Fibroblast of villous mesenchyme (primary cell): ENCODE results near the gene TBC1D16. TPM values are rescaled to one million over a fixed set of nuclear protein-coding genes. Genes with fewer than 3 reads are reported as not detected.
A peak's percentile ranks its signal among the peaks of the same experiment; 100 is the strongest.
"Not testable (repeated sequence)": the region's sequence is repeated elsewhere in the genome, so short reads cannot be mapped to it uniquely, and the experiment has no call there.

Source experiments
- DNase-seq: peaks from one replicate; pipeline ENCODE4 v3.0.0-alpha.2; 2010; ENCODE audit warnings: low read depth
- H3K4me3 ChIP-seq: 2 replicates; pipeline ENCODE4 v1.5.1; 2011; ENCODE audit warnings: low read depth, mild to moderate bottlenecking, low read length
- CTCF ChIP-seq: IDR thresholded peaks from 2 replicates; pipeline ENCODE4 v1.5.1; 2012; ENCODE audit warnings: low read depth, mild to moderate bottlenecking, low read length; ENCODE audit not compliant: insufficient read depth
- total RNA-seq: library from RNA; depleted of rRNA; stranded (reverse); fragments of >200 nt; gene quantifications from 2 replicates; pipeline ENCODE4 v1.2.3, GENCODE V29; 2012

TBC1D16 gene
- total RNA-seq, 1 donor: 32.8 TPM

- H3K4me3 ChIP-seq: no peak overlapping the region
- DNase-seq: no peak
- no peak for TF ChIP-seq CTCF
Observed at GRCh38 chr17:79968116-79968515, 67.6 kb downstream of the TBC1D16 start.

- peak; percentile 54 for DNase-seq
- TF ChIP-seq CTCF: no peak
- no peak overlapping the region for H3K4me3 ChIP-seq
Observed at GRCh38 chr17:79966681-79967080, 69.0 kb downstream of the TBC1D16 start.

- DNase-seq: no peak
- no peak overlapping the region for H3K4me3 ChIP-seq
- TF ChIP-seq CTCF: no peak
Observed at GRCh38 chr17:79965806-79966205, 69.9 kb downstream of the TBC1D16 start.

GRCh38 chr17:79962467-79962866 is 73.2 kb downstream of the TBC1D16 start:
- H3K4me3 ChIP-seq, DNase-seq: not testable (repeated sequence)

GRCh38 chr17:79961567-79961966 is 74.1 kb downstream of the TBC1D16 start:
- DNase-seq, H3K4me3 ChIP-seq: not testable (repeated sequence)

- DNase-seq: peak; percentile 75
- no peak for TF ChIP-seq CTCF
- no peak overlapping the region for H3K4me3 ChIP-seq
Observed at GRCh38 chr17:79960788-79961522, 74.7 kb downstream of the TBC1D16 start.

GRCh38 chr17:79959042-79959441 is 76.6 kb downstream of the TBC1D16 start:
- no peak overlapping the region for H3K4me3 ChIP-seq
- TF ChIP-seq CTCF: no peak
- no peak for DNase-seq

GRCh38 chr17:79956853-79957252 is 78.8 kb downstream of the TBC1D16 start:
- no peak overlapping the region for H3K4me3 ChIP-seq
- no peak for TF ChIP-seq CTCF
- no peak for DNase-seq

- not testable (repeated sequence) for DNase-seq, H3K4me3 ChIP-seq
Observed at GRCh38 chr17:79956441-79956735, 79.3 kb downstream of the TBC1D16 start.
